OCI-M2 (cell line): Measurements from ENCODE around the gene DICER1.
"Not testable (repeated sequence)": the region's sequence is repeated elsewhere in the genome, so short reads cannot be mapped to it uniquely, and the experiment has no call there.

Source experiments
- DNase-seq: peaks from one replicate; lab custom pipeline; 2025; ENCODE audit not compliant: unreplicated experiment; lab: John Stamatoyannopoulos, UW

The DICER1 gene

GRCh38 chr14:95157327-95158189, at the start of gene DICER1:
TSS of gene DICER1 (minus strand) at chr14:95157529. CDS start at chr14:95133458, 24,071 bp downstream.
- DNase-seq, result peak; percentile 63

GRCh38 chr14:95206534-95206933, 49.2 kb upstream of the DICER1 start:
- no peak for DNase-seq

- DNase-seq, result no peak
Observed at GRCh38 chr14:95204705-95205104, 47.4 kb upstream of the DICER1 start.

- not testable (repeated sequence) for DNase-seq
Observed at GRCh38 chr14:95201745-95202144, 44.4 kb upstream of the DICER1 start.

- no peak for DNase-seq
Observed at GRCh38 chr14:95200404-95200803, 43.1 kb upstream of the DICER1 start.

GRCh38 chr14:95199298-95199983, 42.1 kb upstream of the DICER1 start:
- no peak for DNase-seq

GRCh38 chr14:95198320-95198719, 41.0 kb upstream of the DICER1 start:
- DNase-seq, result no peak

GRCh38 chr14:95197551-95197950, 40.2 kb upstream of the DICER1 start:
- DNase-seq, result no peak

GRCh38 chr14:95196826-95197545, 39.7 kb upstream of the DICER1 start:
- DNase-seq, result no peak

- no peak for DNase-seq
Observed at GRCh38 chr14:95196268-95196667, 38.9 kb upstream of the DICER1 start.

- no peak for DNase-seq
Observed at GRCh38 chr14:95195031-95195430, 37.7 kb upstream of the DICER1 start.

- no peak for DNase-seq
Observed at GRCh38 chr14:95193081-95193480, 35.8 kb upstream of the DICER1 start.

- DNase-seq, result no peak
Observed at GRCh38 chr14:95192311-95192710, 35.0 kb upstream of the DICER1 start.

- no peak for DNase-seq
Observed at GRCh38 chr14:95191445-95192199, 34.3 kb upstream of the DICER1 start.

GRCh38 chr14:95190857-95191256, 33.5 kb upstream of the DICER1 start:
- DNase-seq, result no peak

GRCh38 chr14:95190346-95190840, 33.1 kb upstream of the DICER1 start:
- no peak for DNase-seq

GRCh38 chr14:95189367-95190132, 32.2 kb upstream of the DICER1 start:
- DNase-seq, result no peak

- DNase-seq, result no peak
Observed at GRCh38 chr14:95188380-95188779, 31.1 kb upstream of the DICER1 start.

GRCh38 chr14:95185767-95186392, 28.6 kb upstream of the DICER1 start:
- DNase-seq, result peak; percentile 39
